DMS114 treated with DMSO at 0.1 percent for 48 hours (cell line): ENCODE measurements around the gene TAF3.
"Not testable (repeated sequence)": the region's sequence is repeated elsewhere in the genome, so short reads cannot be mapped to it uniquely, and the experiment has no call there.

Experiments used
- DNase-seq: peaks from one replicate; lab custom pipeline; 2025; ENCODE audit not compliant: unreplicated experiment; lab: John Stamatoyannopoulos, UW

The TAF3 gene

DNA sequence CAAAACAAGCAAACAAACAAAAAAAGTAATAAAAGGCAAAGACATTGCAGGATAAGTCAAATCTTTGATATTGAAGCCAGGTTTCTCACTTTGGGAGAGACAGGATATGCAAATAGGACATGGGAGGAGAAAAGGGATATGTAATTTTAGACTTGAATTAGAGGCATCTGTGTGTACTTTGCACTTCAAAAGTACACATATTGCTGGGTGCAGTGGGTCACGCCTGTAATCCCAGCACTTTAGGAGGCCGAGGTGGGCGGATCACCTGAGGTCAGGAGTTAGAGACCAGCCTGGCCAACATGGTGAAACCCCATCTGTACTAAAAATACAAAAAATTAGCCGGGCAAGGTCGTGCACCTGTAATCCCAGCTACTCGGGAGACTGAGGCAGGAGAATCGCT is 6.6 kb upstream of the TAF3 start:
- DNase-seq: not testable (repeated sequence)

DNA sequence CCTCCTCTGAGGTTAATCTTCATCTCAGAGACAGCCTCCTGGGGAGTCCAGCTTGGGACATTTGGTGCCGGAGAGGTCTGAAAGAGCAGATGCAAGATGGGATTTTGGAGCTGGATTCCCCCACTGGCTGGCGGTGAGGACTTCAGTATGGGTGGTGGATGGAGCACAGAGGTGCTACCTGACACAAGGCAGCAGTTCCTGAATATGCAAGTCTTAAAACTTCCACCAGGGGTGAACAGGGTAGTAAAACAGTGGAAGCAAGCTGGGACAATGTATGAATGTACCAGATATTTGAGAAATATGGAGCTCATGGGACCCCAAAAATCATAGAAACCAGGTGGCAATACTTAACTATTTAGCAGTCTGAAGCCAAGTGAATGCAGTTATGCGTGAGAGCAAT is 4.8 kb upstream of the TAF3 start:
- DNase-seq: no peak

DNA sequence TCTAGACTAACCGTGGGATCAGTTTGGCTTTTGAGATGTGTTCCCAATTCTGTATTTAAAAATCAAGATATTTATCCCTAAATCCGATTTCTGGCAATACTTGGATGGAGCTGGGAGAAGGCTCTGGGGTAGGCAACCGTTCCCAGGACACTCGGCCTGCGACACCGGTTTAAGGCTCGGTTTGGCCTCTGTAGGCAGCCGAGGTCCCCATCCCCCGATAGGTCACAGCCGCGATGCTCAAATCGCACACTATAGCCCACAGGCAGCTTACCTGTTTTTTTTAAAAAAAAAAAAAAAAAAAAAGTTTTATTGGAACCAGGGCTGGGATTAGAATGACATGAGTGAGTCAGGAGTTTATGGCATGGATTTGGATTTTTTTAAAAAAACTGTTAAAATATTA is 729 bp upstream of the TAF3 start:
- no peak for DNase-seq

DNA sequence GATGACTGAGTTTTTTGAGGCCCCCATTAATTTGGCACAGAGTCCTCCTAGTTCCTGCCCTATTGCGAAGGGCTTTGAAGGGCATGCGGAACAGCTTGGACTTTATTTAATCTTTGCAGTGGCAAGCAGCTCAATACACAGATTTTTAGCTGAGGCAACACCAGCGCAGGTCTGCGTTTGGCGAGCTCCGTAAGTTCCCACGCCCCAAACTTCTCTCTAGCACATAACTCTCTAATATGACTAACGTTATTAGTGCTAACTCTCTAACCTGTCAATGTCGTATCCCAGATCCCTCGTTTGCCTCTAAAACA is 366 bp upstream of the TAF3 start:
- DNase-seq: no peak

DNA sequence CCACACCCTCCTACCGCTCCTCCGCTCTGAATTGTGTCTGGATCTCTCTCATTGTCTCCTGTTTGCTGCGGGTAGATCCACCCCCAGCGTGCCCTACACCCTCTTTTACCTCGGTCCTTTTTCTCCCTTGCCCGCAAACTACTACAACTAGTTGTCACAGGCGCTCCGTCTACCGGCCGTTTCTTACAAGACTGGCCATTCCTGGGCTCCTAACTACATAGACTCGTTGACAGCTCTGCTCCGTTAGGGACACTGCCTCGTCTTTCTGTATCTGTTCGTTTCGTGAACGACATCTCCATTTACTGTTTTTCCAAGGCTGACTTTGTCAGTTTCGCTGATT is 786 bp downstream of the TAF3 start:
- peak; percentile 68 for DNase-seq

DNA sequence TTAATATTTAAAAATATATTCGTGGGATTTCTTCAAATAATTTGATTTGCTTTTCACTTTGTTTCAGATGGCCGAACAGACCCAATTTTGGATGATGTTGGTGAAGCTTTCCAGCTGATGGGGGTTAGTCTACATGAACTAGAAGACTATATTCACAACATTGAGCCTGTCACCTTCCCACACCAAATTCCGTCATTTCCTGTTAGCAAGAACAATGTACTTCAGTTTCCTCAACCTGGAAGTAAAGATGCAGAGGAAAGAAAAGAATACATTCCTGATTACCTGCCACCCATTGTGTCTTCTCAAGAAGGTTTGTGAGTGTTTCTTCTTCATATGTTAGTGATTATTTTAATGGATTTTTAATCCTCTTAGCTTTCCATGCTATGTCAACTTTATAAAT is 5.9 kb downstream of the TAF3 start:
- DNase-seq: no peak

DNA sequence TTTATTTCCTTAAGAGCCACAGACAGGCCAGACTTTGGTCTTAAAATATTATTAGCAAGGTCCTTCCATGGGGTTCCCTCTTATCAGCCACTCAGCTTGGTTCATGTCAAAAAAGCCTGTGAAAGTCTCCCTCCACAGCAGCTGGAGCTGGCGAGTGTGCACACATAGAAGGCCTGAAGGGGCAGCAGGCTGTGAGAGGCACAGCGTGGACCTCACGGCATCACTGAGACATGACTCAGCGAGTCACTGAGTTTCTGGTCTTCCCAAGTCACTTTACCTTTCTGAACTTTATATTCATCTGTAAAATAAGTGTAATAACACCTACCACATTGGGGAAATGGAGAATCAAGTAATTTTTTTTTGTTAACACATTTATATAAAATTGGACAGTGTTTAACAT is 8.7 kb downstream of the TAF3 start:
- DNase-seq: no peak

DNA sequence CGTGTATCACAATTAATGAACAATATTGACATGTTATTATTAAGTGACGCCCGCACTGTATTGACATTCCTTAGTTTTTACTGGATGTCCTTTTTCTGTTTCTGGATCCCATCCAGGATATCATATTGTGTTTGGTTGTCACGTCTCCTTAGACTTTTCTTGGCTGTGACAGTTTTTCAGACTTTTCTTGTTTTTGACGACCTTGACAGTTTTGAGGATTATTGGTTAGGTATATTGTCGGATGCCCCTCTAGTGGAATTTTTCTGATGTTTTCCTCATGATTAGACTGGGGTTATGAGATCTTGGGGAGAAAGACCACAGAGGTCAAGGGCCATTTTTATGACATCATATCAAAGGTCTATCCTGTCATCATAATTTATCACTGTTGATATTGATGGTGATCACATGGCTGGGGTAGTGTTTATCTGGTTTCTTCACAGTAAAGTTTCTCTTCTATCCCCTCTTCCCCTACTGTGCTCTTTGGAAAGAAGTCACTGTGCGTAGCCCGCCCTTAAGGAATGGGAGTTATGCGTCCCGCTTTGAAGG is 11.1 kb downstream of the TAF3 start:
- no peak for DNase-seq

DNA sequence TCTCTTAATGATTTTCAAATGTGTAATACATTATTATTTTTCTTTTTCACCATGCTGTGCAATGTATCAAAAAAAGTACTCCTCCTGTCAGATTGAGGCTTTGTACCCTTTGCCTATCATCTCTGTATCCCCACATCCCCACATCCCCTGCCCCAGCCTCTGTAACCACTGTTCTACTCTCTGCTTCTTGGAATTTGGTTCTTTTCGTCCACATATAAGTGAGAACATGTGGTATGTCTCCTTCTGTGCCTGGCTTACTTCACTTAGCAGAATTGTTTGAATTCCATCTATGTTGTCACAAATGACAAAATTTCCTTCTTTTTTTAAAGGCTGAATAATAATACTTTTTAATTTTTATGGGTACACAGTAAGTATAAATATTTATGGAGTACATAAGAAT is 13.8 kb downstream of the TAF3 start:
- no peak for DNase-seq

DNA sequence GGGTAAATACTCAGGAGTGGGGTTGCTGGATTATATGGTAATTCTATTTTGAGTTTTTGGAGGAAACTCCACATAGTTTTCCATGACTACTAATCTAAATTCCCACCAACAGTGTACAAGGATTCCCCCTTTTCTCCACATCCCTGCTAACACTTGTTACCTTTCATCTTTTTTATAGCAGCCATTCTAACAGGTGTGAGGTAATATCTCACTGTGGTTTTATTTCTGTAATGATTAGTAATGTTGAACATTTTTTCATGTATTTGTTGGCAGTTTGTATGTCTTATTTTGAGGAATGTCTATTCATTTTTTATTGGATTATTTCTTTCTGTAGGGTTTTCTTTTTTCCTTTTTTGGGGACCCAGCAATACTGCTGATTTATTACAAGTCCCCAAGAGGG is 14.9 kb downstream of the TAF3 start:
- DNase-seq: no peak

DNA sequence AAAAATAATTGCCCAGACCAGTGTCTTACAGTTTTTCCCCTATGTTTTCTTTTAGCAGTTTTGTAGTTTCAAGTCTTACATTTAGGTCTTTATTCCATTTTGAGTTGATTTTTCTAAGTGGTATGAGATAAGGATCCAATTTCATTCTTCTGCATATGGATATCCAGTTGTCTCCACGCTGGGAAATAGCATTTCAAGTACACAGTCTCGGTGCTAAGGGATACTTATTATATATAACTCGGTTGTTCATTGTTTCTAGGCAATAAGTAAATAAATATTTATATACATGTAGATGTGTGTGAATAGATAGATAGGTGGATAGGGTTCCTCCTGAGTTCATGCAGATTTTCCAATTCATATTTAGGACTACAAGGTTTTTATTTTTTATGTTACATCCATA is 16.0 kb downstream of the TAF3 start:
- DNase-seq: no peak

DNA sequence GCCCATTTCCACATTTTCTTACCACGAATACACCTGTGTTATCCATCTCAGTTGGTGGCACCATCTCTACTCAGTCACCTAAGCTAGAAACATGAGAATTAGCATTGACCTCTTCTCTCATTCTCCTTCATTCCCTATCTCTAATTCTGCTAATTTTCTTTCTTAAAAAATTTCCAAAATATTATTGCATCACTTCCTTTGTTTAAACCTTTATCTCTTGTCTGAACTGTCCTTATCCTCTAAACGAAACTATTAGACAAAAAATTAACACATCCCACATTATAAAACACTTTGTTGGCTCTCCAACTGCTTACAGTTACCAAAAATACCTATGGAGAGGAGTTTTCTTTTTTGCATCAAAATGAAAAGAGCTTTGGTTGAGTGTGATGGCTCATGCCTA is 18.3 kb downstream of the TAF3 start:
- DNase-seq: no peak

DNA sequence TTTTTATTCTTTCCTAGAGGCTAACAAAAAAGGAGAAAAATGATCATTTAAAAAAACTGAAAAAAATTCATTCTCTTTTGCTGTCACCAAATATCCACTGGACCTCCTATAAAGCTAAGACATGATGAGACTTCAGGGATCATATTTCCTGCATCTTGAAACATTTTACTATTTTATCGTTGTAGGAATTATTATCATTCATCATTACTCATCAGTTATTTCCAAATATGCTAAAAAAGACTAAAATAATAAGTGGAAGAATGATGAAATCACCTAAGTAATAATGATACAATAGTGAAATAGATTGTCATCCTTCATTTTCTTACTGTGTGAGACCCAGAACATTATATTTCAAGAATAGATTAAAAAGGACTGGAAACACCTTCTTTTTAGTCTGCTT is 28.3 kb downstream of the TAF3 start:
- DNase-seq: no peak

DNA sequence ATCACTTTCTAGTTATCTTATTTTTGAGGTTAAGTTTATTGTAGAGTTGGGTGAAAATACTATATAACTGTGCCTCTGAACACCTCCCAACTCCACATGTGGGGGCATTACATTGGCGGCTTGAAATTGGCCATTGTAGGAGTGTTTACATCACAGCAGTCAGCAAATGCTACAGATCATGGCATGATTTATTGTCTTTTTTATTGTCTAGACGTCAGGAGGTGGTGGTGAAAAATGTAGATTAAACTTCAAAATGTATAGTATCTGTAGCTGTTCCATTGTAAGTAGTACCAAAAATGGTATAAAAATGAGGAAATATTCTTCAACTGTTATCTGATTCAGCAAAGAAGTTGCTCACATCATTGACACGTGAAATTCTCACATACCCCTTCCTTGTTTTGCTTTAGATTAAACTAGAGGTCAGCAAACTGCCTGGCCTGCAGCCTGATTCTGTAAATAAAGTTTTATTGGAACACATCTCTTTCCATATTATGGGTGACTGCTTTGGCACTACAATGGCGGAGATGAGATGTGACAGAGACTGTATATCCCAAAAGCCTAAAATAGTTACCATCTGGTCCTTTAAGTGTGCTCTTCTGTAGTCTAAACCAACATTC is 35.0 kb downstream of the TAF3 start:
- no peak for DNase-seq

DNA sequence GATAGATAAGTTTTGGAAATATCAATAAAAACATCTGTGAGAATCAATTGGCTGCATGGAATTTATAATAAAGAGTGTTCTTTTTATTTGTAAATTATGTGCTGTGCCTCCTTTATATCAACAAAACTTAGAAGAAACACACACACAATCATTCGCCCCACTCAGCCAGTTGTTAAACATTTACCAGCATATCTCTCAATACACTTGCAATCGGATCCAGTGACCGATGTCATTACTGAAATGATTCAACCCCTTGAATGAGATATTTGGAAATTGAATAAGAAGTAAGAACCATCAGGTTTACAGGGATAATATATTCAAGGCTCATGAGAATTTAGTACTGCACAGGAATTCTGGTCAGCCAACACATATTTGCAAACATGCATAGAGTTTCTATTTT is 35.6 kb downstream of the TAF3 start:
- DNase-seq: no peak

DNA sequence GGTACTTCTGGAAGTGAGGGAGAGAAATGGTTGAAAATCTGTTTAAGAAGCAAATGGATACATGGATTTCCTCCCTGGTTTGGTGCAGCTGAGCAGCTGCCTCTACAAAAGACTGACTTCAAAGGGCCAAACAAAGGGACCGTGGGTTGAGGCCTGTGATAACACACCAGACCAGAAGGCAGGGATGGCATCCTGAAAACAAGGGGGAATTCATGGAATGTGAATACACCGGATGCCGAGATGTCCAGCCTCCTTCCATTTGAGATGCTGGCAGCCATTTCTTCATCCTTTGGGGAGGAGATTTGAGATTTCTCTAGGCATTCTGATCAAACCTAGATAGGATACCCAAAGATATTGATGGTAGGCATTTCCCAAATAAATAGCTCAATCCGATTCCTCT is 36.9 kb downstream of the TAF3 start:
- no peak for DNase-seq

DNA sequence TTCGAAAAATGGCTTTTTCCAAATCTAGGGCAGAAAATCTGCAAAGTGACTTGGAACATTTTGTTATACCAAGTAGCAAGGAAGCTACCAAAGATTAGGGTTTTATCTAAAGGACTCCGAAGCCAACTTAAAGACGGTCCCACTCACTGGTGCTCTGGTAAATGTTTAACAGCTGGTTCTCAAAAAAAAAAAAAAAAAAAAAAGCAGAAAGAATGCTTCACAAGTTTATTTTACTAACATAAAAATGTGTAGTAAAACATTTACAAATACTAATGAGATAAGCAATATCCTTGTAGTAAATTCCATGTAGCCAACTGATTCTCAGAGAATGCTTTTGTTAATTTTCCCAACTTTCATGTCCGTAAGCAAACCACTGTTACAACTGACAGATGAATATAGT is 38.4 kb downstream of the TAF3 start:
- DNase-seq: no peak

DNA sequence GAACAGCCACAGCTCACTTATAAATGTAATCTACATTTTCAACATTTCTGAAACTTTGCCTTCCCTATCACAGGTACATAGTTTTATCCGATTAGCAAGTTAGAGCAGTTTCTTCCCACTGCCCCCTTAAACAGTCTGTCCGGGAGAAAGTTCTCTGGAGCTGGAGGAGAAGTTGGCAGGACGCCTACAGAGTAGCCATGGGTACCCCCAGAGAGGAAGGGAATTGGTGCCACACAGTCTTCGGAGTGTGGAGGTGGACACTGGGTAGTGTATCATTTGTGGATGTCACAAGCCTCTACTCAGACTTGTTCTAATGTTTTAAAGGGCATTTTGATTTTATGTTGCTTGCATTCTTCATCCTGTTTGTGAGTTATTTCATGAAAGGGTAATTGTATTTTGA is 39.0 kb downstream of the TAF3 start:
- DNase-seq: no peak

DNA sequence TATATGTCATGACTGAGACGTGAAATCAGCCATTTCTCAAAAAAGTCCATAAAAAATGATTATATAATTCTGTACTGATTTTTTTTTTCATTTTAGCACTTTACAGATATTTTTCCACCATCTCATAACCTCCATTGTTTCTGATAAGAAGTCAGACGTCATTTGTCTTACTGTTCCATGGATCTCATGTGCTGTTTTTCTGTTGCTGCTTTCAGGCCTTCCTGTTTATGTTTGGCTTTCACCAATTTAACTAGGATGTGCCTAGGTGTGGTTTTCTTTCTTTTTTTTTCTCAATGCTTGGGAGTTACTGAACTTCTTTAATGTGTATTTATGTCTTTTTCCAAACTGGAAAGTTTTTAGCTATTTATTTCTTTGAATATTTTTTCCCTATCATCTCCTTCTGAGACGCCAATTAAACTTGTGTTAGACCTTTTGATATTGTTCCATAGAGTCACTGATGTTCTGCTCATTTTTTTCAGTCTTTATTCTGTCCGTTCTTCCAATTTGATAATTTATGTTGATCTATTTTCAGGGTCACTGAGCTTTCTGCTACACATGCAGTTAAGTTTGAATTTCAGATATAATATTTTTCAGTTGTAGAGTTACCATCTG is 43.3 kb downstream of the TAF3 start:
- DNase-seq: no peak

DNA sequence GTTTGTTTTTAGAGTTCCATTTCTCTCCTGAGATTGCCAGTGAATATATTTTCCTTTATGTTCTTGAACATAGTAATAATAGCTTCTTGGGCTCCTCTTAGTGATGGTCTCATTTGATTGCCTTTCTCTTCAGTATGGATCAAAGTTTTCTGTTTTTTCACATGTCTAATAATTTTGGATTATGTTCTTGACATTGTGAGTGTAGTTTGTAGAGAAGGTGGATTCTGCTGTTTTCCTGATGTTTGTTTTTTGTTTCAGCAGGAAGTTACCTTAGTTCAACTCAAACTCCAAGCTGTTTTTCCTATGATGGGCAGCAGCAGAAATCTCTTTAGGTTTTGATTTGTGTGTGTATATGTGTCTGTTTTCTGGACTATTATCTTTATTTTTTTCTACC is 43.8 kb downstream of the TAF3 start:
- DNase-seq: no peak

DNA sequence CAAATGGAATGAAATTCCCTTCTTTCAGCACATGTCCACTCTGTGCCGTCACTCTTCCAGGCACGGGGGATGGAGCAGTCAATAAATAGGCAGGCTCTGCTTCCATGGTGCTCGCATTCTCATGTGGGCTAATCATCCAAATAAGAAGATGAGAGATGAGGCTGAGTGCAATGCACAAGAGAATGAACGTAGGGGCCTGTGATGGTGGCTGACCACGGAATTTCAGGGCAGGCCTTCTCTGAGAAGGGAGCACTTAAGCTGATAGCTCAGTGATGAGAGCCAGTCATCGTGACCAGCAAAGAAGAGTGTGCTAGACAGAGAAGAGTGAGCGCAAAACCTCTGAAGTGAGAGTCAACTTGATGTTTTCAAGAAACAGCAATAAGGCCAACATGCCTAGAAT is 47.9 kb downstream of the TAF3 start:
- DNase-seq: no peak

DNA sequence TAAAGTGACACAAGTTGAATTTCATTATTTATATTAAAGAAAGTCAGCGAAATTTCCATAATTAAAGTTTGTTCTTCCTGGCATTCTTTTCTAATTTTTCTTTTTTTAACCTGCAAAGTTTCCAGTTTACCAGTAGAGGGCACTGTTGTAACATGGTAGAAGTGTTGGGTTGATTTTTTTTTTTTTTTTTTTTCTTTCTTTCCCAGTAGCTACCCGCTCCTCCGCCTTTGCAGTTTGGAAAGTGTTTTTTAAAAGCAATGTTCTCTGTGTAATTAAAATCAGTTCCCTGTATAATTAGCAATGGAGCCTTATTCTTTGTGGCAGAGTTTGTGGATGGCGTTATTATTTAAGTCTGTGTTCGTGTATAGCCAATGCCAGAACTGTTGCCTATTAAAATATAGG is 53.7 kb downstream of the TAF3 start:
- DNase-seq: peak; percentile 41

DNA sequence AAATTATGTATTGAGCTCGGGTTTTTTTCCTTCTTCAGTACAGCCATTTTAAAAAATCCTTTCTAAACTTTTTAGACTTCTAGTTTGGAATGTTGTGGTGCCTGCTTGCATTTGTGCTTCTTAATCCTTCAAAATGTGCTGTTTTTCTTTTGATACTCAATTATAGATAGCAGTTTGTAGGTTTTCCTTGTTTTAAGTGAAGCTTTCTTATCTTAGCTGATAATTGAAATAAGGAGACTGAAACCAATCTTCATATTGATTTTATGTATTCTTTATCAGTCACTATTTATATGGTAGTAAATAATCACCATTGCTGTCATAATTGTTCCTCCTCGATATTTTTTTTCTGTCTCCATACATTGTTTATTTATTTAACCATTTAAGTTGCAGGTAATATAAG is 56.6 kb downstream of the TAF3 start:
- DNase-seq: no peak
